GM19023 (cell line): ENCODE data around the gene ZNF106.

Experiments used
- ATAC-seq: cut with Tn5 transposase; IDR thresholded peaks from one replicate; pipeline ENCODE4 v1.9.1; 2021; ENCODE audit warnings: mild to moderate bottlenecking, moderate library complexity; ENCODE audit not compliant: unreplicated experiment

ZNF106 gene

GRCh38 chr15:42409011-42409410 lies 81.9 kb downstream of the ZNF106 start:
- no peak for ATAC-seq

GRCh38 chr15:42408178-42408577 lies 82.8 kb downstream of the ZNF106 start:
- ATAC-seq: no peak

- ATAC-seq: no peak
Observed at GRCh38 chr15:42405863-42406482, 85.0 kb downstream of the ZNF106 start.

GRCh38 chr15:42404461-42405235 lies 86.3 kb downstream of the ZNF106 start:
- no peak for ATAC-seq

GRCh38 chr15:42403389-42403788 lies 87.6 kb downstream of the ZNF106 start:
- no peak for ATAC-seq

- ATAC-seq: no peak
Observed at GRCh38 chr15:42402455-42403205, 88.3 kb downstream of the ZNF106 start.

GRCh38 chr15:42401544-42402454 lies 89.1 kb downstream of the ZNF106 start:
- ATAC-seq: no peak

- no peak for ATAC-seq
Observed at GRCh38 chr15:42395838-42396237, 95.1 kb downstream of the ZNF106 start.

GRCh38 chr15:42394106-42394505 lies 96.8 kb downstream of the ZNF106 start:
- no peak for ATAC-seq

GRCh38 chr15:42392309-42393024 lies 98.5 kb downstream of the ZNF106 start:
- ATAC-seq: no peak

GRCh38 chr15:42387603-42388002 lies 103.3 kb downstream of the ZNF106 start:
- ATAC-seq: no peak

- ATAC-seq: no peak
Observed at GRCh38 chr15:42385980-42386700, 104.8 kb downstream of the ZNF106 start.

- ATAC-seq: no peak
Observed at GRCh38 chr15:42385206-42385979, 105.5 kb downstream of the ZNF106 start.

GRCh38 chr15:42384597-42384996 lies 106.3 kb downstream of the ZNF106 start:
- no peak for ATAC-seq

GRCh38 chr15:42378011-42378410 lies 112.9 kb downstream of the ZNF106 start:
- no peak for ATAC-seq

GRCh38 chr15:42375941-42376340 lies 115.0 kb downstream of the ZNF106 start:
- no peak for ATAC-seq

GRCh38 chr15:42375252-42375651 lies 115.7 kb downstream of the ZNF106 start:
- ATAC-seq: no peak

- ATAC-seq: no peak
Observed at GRCh38 chr15:42374810-42375209, 116.1 kb downstream of the ZNF106 start.

- no peak for ATAC-seq
Observed at GRCh38 chr15:42373936-42374335, 117.0 kb downstream of the ZNF106 start.
